C1 segment of cervical spinal cord (tissue), 14 donors: Measurements from ENCODE around the gene UBE2A.

Experiments
- DNase-seq, 14 donors: peaks; one replicate each; lab custom pipeline; 2025; lab: John Stamatoyannopoulos, UW

The UBE2A gene

GRCh38 chrX:119574394-119575266, at the start of gene UBE2A:
UBE2A (plus strand) TSS chrX:119574563; CDS start chrX:119574712, 149 bp downstream.
- peak; percentile 6 to 76 (median 59) for DNase-seq

GRCh38 chrX:119529345-119530276, 44.8 kb upstream of the UBE2A start:
- no peak for DNase-seq

- no peak for DNase-seq
Observed at GRCh38 chrX:119537487-119537886, 36.9 kb upstream of the UBE2A start.

- no peak for DNase-seq
Observed at GRCh38 chrX:119539872-119540271, 34.5 kb upstream of the UBE2A start.

GRCh38 chrX:119541188-119541587, 33.2 kb upstream of the UBE2A start:
- DNase-seq, result no peak

- DNase-seq, result no peak
Observed at GRCh38 chrX:119549327-119550016, 24.9 kb upstream of the UBE2A start.

GRCh38 chrX:119552508-119552907, 21.9 kb upstream of the UBE2A start:
- DNase-seq, result no peak

GRCh38 chrX:119565107-119565663, 9.2 kb upstream of the UBE2A start, which contains the start of gene STEEP1:
STEEP1 (minus strand) TSS chrX:119565409; CDS start chrX:119565355, 54 bp downstream.
- DNase-seq, result peak; percentile 8 to 75 (median 54)

GRCh38 chrX:119570351-119570835, 4.0 kb upstream of the UBE2A start:
- no peak for DNase-seq

GRCh38 chrX:119573222-119573621, 1.1 kb upstream of the UBE2A start:
- DNase-seq, result no peak

GRCh38 chrX:119573840-119574393, 446 bp upstream of the UBE2A start:
- DNase-seq, result peak in 10 of 14 donors; percentile 14 to 56 (median 22)

- DNase-seq, result no peak
Observed at GRCh38 chrX:119579414-119579813, 5.1 kb downstream of the UBE2A start.

- no peak for DNase-seq
Observed at GRCh38 chrX:119583431-119584059, 9.2 kb downstream of the UBE2A start.

- DNase-seq, result no peak
Observed at GRCh38 chrX:119589810-119590209, 15.4 kb downstream of the UBE2A start.

GRCh38 chrX:119602701-119603255, 28.4 kb downstream of the UBE2A start:
- no peak for DNase-seq

GRCh38 chrX:119604766-119605463, 30.6 kb downstream of the UBE2A start:
- DNase-seq, result peak in 2 of 14 donors; percentile 1 to 19

- peak in 9 of 14 donors; percentile 11 to 50 (median 34) for DNase-seq
Observed at GRCh38 chrX:119605464-119606279, 31.3 kb downstream of the UBE2A start.
